ENCODE data around the gene C10orf143.
"Not testable (repeated sequence)": the region's sequence is repeated elsewhere in the genome, so short reads cannot be mapped to it uniquely, and the experiment has no call there.

Gene C10orf143

GRCh38 chr10:130028465-130028819 lies 82.2 kb downstream of the C10orf143 start:
- DNase-seq (ENCODE audit: low read depth): no peak

DNA sequence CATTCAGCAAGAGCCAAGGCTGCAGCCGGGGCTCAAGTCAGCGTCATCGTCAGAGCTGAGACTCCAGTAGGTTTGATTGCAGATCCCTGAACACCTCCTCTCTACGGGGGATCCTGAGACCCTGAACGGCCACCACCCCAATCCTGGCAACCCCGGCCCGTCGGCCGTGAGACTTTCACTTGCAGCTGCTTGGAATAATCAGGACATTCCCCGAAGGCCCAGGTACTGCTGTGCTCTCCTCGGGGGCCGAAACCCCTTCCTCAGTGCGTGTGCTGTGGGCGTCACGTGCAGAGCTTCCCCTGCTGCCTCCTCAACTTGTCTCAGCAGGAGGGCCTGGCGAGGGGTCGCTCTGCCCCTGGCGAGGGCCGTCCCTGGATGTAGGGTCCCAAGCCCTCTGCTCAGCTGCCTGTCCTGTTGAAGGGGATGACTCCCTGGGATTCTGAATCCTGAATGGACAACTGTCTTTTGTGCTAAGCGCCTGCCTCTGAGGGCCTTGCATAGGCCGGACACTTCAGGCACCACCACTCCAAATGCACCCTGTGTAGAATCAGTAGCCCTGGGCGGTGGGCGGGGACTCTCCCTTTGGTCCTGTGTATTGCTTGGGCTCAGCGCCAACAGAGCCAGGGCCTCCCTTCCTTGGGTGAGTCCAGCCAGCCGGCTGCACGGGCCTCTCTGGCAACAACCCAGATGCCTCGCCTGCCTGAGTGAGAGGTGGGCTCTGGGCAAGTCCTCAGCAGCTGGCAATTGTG lies 82.7 kb downstream of the C10orf143 start:
- no peak for DNase-seq (ENCODE audit: low read depth)

DNA sequence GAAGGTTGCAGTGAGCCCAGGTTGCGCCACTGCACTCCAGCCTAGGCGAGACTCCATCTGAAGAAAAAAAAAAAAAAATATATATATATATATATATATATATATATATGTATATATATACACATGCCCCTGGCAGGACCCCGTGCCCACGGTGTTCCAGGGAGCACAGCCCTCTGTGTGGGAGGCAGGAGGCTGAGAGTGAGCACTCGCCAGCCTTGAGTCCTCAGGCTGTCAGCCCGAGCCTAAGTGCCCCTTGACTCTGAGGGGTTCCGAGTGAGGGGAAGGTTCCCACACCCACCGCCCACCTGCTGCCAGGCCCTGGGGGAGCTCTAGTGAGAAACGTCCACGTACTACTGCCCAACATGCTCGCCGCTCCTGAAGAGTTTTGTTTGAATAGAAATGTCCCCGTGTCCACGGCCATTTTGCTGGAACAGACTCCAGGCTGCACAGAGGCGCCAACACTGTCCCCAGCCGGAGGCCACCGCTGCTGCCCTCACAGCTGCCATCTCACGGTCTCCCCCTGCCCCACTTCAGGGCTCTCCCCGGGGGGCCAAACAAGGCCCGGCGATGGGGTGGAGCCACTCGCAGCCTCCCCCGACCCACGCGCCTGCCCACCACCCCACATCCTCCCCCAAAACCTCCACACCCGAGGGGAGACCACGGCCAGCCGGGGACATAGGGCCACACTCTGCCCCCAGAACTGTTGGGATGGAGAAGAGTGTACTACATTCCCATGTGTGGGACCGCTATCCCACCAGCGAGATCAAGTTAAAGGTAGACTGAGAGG lies 83.8 kb downstream of the C10orf143 start:
- no peak for DNase-seq (ENCODE audit: low read depth)

DNA sequence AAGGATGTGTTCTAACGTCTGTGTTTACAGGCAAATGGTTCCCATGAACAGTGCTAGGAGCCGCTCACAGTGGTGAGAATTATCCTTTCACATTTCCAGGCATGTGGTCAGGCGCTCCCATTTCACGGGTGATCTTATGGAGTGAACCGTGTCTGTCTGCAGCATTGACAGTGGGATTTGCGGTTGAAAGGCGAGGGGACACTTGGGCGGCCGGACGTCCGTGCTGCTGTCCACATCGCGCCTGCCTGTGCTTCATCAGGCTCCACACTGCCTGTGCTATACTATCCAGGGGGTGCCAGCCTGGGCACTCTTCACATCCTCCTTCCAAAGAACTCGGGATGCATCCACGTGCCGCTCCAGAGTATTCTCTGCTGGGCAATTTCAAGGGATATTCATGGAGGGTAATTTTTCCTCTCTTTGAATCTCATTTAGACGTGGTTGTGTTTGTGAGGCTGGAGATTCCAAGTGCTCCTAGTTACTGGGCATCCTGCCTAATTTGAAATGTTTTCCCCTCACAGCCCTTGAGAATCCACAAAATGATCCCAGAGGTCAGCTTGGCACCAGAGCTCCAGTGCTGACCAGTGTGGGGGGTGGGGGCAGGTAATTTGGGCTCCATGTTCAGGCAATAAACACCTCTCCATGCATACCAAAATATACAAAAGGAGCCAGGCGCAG lies 84.7 kb downstream of the C10orf143 start:
- no peak for DNase-seq (ENCODE audit: low read depth)

- DNase-seq (ENCODE audit: low read depth): no peak
Observed at GRCh38 chr10:130025326-130025725, 85.3 kb downstream of the C10orf143 start.

GRCh38 chr10:130024779-130025325 lies 85.8 kb downstream of the C10orf143 start:
- no peak for DNase-seq (ENCODE audit: low read depth)

DNA sequence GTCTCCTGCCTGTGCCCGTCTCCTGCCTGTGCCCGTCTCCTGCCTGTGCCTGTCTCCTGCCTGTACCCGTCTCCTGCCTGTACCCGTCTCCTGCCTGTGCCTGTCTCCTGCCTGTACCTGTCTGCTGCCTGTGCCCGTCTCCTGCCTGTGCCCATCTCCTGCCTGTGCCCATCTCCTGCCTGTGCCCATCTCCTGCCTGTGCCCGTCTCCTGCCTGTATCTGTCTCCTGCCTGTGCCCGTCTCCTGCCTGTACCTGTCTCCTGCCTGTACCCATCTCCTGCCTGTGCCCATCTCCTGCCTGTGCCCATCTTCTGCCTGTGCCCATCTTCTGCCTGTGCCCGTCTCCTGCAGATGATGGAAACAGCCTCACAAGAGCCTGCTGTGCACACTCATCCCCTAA lies 86.3 kb downstream of the C10orf143 start:
- not testable (repeated sequence) for DNase-seq (ENCODE audit: low read depth)

DNA sequence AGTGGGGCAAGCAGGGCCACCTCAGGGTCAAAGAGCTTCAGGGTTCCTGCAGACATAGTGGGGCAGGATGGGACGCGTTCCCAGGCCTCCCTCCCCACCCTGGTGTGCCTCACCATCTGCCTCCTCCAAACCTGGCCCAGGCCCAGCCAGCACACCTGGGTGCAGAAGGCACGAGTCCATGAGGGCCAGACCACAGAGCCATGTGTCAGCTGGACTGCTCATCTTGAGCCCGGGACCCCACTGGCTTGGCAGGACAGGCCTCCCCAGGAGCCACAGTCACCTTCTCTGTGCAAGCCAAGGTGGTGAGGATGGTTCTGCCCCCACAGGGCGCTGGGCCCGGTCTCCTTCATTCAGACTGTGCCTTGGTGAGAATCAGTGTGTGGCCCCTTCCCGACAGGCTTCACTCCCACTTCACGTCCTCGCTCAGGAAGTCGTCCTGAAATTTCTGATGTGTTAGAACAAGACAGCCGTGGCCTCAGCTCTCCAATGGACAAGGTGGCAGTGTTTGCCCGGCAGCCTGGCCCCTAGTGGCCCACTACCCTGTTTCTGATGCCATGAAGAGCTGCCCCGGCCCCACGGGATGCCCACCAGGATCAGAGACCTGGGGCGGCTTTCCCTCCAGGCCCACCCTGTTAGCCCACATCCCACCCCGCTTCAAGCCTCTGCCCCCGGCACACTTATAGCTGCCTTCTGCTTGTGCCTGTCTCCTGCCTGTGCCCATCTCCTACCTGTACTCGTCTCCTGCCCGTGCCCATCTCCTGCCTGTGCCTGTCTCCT lies 87.0 kb downstream of the C10orf143 start:
- DNase-seq (ENCODE audit: low read depth): no peak

DNA sequence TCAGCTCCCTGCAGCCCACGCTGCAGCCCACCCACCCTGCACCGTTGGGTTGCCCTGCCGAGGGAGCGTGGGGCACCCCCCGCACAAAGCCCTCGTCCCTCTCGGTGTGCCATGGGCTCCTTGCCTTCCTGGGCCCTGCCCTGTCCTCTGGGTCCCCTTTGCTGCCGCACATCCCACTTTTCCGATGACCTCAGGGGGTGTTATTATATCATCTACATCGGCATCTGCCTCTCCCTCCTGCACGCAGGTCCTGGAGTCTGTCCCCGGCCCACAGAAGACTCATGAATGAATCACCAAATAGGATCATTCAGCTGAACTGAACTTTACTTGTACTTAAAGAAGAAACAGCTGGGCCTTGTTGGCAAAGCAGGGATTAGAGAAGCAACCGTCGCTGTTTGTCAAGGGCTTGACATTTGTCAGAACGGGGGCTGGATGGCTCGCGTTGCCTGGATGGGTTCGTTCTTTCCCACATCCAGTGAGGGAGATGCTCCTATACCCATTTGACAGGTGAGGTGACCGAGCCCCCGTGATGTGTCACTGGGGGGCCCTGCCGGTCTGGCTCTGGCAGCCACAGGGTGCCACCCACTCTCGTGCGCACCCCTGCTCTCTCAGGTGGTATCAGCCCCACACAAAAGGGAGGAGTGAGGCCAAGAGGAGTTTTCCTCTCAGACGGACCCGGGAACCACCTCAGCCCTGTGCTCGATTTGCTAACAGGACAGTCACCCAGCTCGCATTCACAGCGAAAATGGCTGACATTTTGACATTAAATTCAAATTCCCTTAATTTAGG lies 87.9 kb downstream of the C10orf143 start:
- DNase-seq (ENCODE audit: low read depth): no peak

- DNase-seq (ENCODE audit: low read depth): no peak
Observed at GRCh38 chr10:130022086-130022485, 88.5 kb downstream of the C10orf143 start.

DNA sequence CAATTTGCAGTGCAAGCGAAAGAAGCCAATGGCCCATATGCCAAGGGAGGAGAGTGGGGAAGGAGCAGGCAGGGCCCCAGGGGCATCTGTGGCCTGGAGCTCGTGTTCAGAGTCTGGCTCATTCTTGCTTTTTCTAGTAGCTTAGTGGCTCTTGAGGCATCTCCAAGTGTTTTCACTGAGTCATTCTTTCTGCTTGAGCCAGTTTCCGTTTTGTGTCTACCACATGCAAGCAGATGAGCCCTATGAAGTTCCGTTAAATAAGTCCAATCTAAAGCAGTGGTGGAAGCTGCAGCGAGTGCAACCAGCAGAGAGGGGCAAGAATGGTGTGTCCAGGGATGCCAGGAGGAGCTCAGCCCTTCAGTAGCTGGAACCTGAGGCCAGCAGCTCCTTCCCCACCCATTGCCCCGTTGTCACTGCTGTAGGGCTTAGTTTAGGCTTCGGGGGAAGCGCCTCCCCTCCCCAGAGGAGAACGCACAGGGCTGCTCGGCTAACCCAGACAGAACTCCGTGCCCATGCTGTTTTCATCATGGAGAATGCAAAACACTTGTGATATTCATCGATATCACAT lies 89.2 kb downstream of the C10orf143 start:
- DNase-seq (ENCODE audit: low read depth): no peak

DNA sequence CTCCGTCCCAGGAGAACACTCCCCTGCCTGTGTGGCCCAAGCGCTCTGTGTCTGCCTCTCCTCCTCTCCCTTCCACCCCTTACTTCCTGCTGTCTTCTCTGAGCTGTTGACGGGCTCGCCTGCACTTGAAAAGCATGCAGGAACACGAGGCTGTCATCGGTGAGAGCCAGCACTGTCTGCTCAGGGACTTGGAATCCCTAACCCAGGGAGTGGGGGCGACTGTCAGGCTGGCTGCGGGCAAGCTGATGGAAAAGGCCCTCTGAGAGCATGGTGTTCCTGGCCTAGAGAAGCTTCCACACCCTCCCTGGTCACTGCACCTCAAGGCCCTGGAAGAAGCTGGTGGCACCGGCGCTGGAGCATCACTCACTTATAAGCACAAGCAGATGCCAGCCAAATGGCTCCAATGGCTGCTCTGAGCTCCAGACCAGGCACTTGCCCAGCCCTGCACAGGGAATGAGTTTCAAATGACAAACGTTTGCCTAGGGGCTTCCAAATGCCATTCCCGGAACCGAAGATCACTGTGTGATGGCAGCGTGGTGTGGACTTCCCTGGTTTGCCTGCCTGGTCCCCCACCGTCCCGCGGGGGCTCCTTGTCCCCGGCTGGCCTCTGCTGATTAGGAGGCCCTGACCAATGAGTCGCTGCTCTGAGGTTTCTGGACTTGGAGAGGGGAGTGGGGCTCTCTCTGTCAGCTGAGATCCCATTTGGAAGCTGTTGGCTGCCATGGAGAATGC lies 89.8 kb downstream of the C10orf143 start:
- no peak for DNase-seq (ENCODE audit: low read depth)

DNA sequence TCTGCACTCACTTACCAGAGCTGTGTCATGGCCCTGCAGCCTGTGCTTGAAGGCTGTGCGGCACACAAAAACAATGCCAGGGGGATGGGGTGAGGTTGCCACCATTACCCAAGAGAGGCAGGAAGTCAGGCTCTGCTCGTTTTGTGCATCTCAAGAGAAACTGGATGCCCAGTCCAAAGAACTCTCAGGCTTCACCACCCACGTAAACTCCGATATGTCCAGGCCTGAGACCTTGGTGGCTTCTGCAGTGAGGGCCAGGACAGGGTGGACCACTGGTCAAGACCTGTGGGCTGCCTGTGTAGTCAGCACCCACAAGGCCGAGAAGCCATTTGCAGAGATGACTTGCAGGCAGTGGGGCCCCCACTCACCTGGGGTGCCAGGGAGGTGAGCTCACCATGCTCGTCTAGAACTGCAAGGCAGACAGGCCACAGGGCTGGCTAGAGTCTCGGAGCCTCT lies 91.9 kb downstream of the C10orf143 start:
- DNase-seq (ENCODE audit: low read depth): no peak

DNA sequence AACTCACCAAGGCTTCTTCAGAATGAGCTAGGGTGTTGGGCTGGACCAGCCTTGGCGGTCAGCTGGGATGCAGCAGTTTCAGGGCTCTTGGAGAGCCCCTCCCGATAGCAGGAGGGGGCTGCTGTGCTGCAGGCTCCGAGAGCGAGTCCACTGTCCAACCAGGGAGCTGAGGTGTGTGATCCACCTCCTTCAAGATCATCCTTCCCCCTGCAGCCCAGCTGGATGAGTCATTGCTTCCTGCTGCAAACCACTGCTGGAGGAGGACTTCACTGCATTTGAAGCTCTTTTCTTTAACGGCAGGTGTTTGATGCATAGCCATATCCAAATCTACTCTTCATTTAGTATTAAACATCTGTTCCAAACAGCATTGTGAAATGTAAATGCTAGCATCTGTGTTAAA lies 92.4 kb downstream of the C10orf143 start:
- no peak for DNase-seq (ENCODE audit: low read depth)

GRCh38 chr10:130017631-130018022 lies 93.0 kb downstream of the C10orf143 start:
- no peak for DNase-seq (ENCODE audit: low read depth)

GRCh38 chr10:130016993-130017630 lies 93.5 kb downstream of the C10orf143 start:
- DNase-seq (ENCODE audit: low read depth): no peak

- DNase-seq (ENCODE audit: low read depth): no peak
Observed at GRCh38 chr10:130016095-130016494, 94.5 kb downstream of the C10orf143 start.

DNA sequence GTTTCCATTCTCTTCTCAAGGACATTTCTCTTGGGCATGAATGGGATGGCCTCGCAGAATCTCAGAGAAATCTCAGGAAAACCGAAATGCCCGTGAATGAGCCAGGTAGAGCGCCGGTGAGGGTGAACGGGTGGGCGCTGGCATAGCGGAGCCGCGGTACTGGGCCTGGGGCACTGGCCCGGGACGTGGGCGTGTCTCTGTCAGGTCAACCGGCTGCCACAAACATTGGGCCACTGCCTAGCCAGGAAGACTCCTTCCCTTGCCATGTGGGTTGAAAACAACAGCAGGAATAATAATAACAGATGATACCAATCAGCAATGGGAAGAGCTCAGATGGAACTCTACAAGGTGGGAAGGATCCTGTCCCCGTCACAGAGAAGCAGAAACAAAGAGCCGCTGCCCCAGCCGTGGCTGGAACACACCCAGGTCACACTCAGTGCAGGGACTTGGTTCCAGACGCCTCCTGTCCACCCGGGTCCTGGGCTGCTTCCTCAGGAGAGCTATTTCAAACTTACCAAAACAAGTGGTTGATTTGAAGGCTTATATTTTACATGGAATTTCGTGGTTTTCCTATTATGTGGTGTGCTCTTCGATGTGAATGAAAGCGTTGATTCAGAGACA lies 95.4 kb downstream of the C10orf143 start:
- no peak for DNase-seq (ENCODE audit: low read depth)

Data from activated T-helper 1 cell treated with Interleukin-2 at 50 U/mL for 16 hours (primary cell).